ENCODE results near the gene ABHD12. TPM values are rescaled to one million over a fixed set of nuclear protein-coding genes. Genes with fewer than 3 reads are reported as not detected.

The ABHD12 gene
- total and polyA plus RNA-seq, 2 donors (not counting 1 experiment from before 2014, with no cell fraction given): 9.6 to 28.3 TPM

DNA sequence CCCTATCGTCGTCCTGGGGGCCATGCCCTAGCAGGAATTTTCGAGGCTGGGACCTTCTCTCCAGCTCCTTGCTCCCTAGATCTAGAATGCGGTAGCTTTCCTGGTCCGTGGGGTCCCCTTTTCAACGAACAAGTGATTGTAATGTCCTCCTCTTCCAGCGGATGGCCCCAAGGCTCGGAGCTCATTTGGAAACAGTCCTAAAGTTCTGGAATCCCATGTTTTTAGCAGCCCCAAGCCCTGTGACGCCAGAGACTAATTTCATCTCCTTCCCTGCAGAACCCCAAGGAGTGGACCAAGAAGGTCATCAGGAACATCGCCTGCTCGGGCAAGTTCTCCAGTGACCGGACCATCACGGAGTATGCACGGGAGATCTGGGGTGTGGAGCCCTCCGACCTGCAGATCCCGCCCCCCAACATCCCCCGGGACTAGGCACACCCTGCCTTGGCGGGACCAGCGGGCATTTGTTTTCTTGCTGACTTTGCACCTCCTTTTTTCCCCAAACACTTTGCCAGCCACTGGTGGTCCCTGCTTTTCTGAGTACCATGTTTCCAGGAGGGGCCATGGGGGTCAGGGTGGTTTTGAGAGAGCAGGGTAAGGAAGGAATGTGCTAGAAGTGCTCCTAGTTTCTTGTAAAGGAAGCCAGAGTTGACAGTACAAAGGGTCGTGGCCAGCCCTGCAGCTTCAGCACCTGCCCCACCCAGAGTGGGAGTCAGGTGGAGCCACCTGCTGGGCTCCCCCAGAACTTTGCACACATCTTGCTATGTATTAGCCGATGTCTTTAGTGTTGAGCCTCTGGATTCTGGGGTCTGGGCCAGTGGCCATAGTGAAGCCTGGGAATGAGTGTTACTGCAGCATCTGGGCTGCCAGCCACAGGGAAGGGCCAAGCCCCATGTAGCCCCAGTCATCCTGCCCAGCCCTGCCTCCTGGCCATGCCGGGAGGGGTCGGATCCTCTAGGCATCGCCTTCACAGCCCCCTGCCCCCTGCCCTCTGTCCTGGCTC is 94.2 kb downstream of the ABHD12 start:
- Histone ChIP-seq H3K36me3 (replicated peaks in 1 of 2; ENCODE audit: control extremely low read depth in 1 of 2, control insufficient read depth in 1 of 2, extremely low read depth in 1 of 2, insufficient read depth in 2 of 2, low read length in 1 of 2) (peaks cover 0 to 10% of the 10 kb centered on the region in 2 experiments), H4K20me1 (ENCODE audit: control insufficient read depth, insufficient read depth, low read length, poor library complexity, severe bottlenecking) (no peaks in the 10 kb centered on the region), H3K4me1 (ENCODE audit: control insufficient read depth in 2 of 2, insufficient read depth in 2 of 2, low read length in 2 of 2) (peaks cover 0 to 18% of the 10 kb centered on the region in 2 donors), H3K9ac (ENCODE audit: low read length) (no peak overlapping the region), H3K4me3 (ENCODE audit: control extremely low read depth in 1 of 5, extremely low read depth in 1 of 5, insufficient read depth in 1 of 5, low read depth in 2 of 5, low read length in 4 of 5) (no peak overlapping the region), H3K27ac (ENCODE audit: low read length in 2 of 2) (no peak overlapping the region), H3K4me2 (replicated peaks; ENCODE audit: low read depth, low read length, poor library complexity, severe bottlenecking) (no peak overlapping the region), H3K79me2 (ENCODE audit: control insufficient read depth, insufficient read depth, low read length) (no peaks in the 10 kb centered on the region), H3K27me3 (replicated peaks in 1 of 4; ENCODE audit: control extremely low read depth in 1 of 4, control insufficient read depth in 3 of 4, insufficient read depth in 4 of 4, low read length in 3 of 4) (no peaks in the 10 kb centered on the region), H3K9me3 (ENCODE audit: control extremely low read depth in 1 of 3, control insufficient read depth in 2 of 3, insufficient read depth in 1 of 3, low read length in 2 of 3) (no peaks in the 10 kb centered on the region), H2AFZ (ENCODE audit: insufficient read depth, low read depth, low read length, poor library complexity, severe bottlenecking) (no peak overlapping the region)
- H3K4me3 Mint-ChIP-seq: no peak overlapping the region
- H3K27ac Mint-ChIP-seq: no peak overlapping the region
- CTCF ChIA-PET: interaction anchor here (0.6 to 5.1 kb wide), 9 partner anchors 22 to 303 kb away, joined by 3 to 133 read pairs (median 4); partner anchors contain the start of gene GINS1
- H3K27me3 Mint-ChIP-seq: no peaks in the 10 kb centered on the region
- TF ChIP-seq, protein P1, sequence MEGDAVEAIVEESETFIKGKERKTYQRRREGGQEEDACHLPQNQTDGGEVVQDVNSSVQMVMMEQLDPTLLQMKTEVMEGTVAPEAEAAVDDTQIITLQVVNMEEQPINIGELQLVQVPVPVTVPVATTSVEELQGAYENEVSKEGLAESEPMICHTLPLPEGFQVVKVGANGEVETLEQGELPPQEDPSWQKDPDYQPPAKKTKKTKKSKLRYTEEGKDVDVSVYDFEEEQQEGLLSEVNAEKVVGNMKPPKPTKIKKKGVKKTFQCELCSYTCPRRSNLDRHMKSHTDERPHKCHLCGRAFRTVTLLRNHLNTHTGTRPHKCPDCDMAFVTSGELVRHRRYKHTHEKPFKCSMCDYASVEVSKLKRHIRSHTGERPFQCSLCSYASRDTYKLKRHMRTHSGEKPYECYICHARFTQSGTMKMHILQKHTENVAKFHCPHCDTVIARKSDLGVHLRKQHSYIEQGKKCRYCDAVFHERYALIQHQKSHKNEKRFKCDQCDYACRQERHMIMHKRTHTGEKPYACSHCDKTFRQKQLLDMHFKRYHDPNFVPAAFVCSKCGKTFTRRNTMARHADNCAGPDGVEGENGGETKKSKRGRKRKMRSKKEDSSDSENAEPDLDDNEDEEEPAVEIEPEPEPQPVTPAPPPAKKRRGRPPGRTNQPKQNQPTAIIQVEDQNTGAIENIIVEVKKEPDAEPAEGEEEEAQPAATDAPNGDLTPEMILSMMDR (IDR thresholded peaks at IDR 0.05): peak; percentile 11
- no peak for TF ChIP-seq EZH2 (IDR thresholded peaks at IDR 0.05; ENCODE audit: borderline replicate concordance, insufficient read depth, low read depth, low read length, poor library complexity, severe bottlenecking)
- intact Hi-C loops (cut with micrococcal nuclease): no loop called here
- 97% methylated on average over 20 of the region's 24 CpGs for WGBS (ENCODE audit: insufficient coverage)
- peak; percentile 25 for DNase-seq
- H3K9me3 Mint-ChIP-seq (ENCODE audit: insufficient read depth): no peaks in the 10 kb centered on the region
- peaks cover 11% of the 10 kb centered on the region for H3K4me1 Mint-ChIP-seq
- ATAC-seq (ENCODE audit: low read depth): no peak
- POLR2A ChIA-PET: no interaction called here
